ENCODE measurements around the gene WASF2.

Gene WASF2

GRCh38 chr1:27491748-27492700 lies 2.1 kb upstream of the WASF2 start:
- Histone ChIP-seq H3K27me3 (ENCODE audit: control insufficient read depth in 1 of 2, insufficient read depth in 1 of 2, low read length in 2 of 2) (no peaks in the 10 kb centered on the region), H3K4me3 (ENCODE audit: insufficient read depth in 1 of 2, low read depth in 1 of 2, low read length in 2 of 2) (no peak overlapping the region), H2BK12ac (ENCODE audit: low read length in 2 of 2) (peak overlapping the region; percentile 38 to 96), H3K4me1 (ENCODE audit: control insufficient read depth, insufficient read depth, low read depth, low read length) (peaks cover 10% of the 10 kb centered on the region), H2BK5ac (ENCODE audit: low read depth, low read length, poor library complexity, severe bottlenecking) (no peak overlapping the region), H3K14ac (ENCODE audit: low read length in 2 of 2) (no peak overlapping the region), H2AFZ (ENCODE audit: low read depth, low read length) (peak overlapping the region; percentile 36), H3K4ac (ENCODE audit: low read depth in 1 of 2, low read length in 2 of 2) (peak overlapping the region; percentile 7 to 85), H3K23ac (ENCODE audit: low read length in 2 of 2) (peak overlapping the region in 1 of 2 experiments; percentile 50), H3K36me3 (ENCODE audit: control insufficient read depth in 1 of 2, insufficient read depth in 2 of 2, low read depth in 1 of 2, low read length in 2 of 2) (no peaks in the 10 kb centered on the region), H3K79me1 (replicated peaks; ENCODE audit: low read length, poor library complexity, severe bottlenecking) (no peaks in the 10 kb centered on the region), H3K27ac (ENCODE audit: low read length, poor library complexity, severe bottlenecking) (no peak overlapping the region), H4K91ac (ENCODE audit: low read length) (no peak overlapping the region), H3K9ac (ENCODE audit: low read length) (peak overlapping the region; percentile 84), H2BK120ac (ENCODE audit: low read depth, low read length) (no peak overlapping the region), H4K8ac (ENCODE audit: low read length) (peak overlapping the region; percentile 88), H3K4me2 (ENCODE audit: low read length, poor library complexity, severe bottlenecking) (no peak overlapping the region), H2AK5ac (ENCODE audit: low read length, severe bottlenecking) (peak overlapping the region; percentile 33), H2BK15ac (ENCODE audit: low read depth, poor library complexity, severe bottlenecking) (peak overlapping the region; percentile 4), H3K9me3 (ENCODE audit: control insufficient read depth, low read length) (no peaks in the 10 kb centered on the region), H3K18ac (ENCODE audit: low read depth in 1 of 2, low read length in 2 of 2) (peak overlapping the region in 1 of 2 experiments; percentile 80)
- 85% methylated on average over 9 of the region's 9 CpGs for WGBS
- no peak for DNase-seq

- WGBS = 3% methylated on average over 17 of the region's 26 CpGs
- peak; percentile 64 for DNase-seq
- Histone ChIP-seq H3K23ac (ENCODE audit: low read length in 2 of 2) (peak overlapping the region in 1 of 2 experiments; percentile 99), H3K9me3 (ENCODE audit: control insufficient read depth, low read length) (no peaks in the 10 kb centered on the region), H4K91ac (ENCODE audit: low read length) (peak overlapping the region; percentile 94), H4K8ac (ENCODE audit: low read length) (peak overlapping the region; percentile 98), H3K4me2 (ENCODE audit: low read length, poor library complexity, severe bottlenecking) (peak overlapping the region; percentile 90), H2AK5ac (ENCODE audit: low read length, severe bottlenecking) (peak overlapping the region; percentile 96), H2BK120ac (ENCODE audit: low read depth, low read length) (peak overlapping the region; percentile 75), H3K36me3 (ENCODE audit: control insufficient read depth in 1 of 2, insufficient read depth in 2 of 2, low read depth in 1 of 2, low read length in 2 of 2) (no peaks in the 10 kb centered on the region), H3K4me3 (ENCODE audit: insufficient read depth in 1 of 2, low read depth in 1 of 2, low read length in 2 of 2) (peak overlapping the region; percentile 95 to 97), H3K9ac (ENCODE audit: low read length) (peak overlapping the region; percentile 98), H3K14ac (ENCODE audit: low read length in 2 of 2) (peak overlapping the region; percentile 60 to 99), H3K4ac (ENCODE audit: low read depth in 1 of 2, low read length in 2 of 2) (peak overlapping the region; percentile 95 to 100), H3K27me3 (ENCODE audit: control insufficient read depth in 1 of 2, insufficient read depth in 1 of 2, low read length in 2 of 2) (no peaks in the 10 kb centered on the region), H3K4me1 (ENCODE audit: control insufficient read depth, insufficient read depth, low read depth, low read length) (peaks cover 5% of the 10 kb centered on the region), H3K79me1 (replicated peaks; ENCODE audit: low read length, poor library complexity, severe bottlenecking) (no peaks in the 10 kb centered on the region), H2BK5ac (ENCODE audit: low read depth, low read length, poor library complexity, severe bottlenecking) (peak overlapping the region; percentile 92), H2BK12ac (ENCODE audit: low read length in 2 of 2) (peak overlapping the region in 1 of 2 experiments; percentile 37), H3K18ac (ENCODE audit: low read depth in 1 of 2, low read length in 2 of 2) (peak overlapping the region; percentile 85 to 95), H2BK15ac (ENCODE audit: low read depth, poor library complexity, severe bottlenecking) (peak overlapping the region; percentile 86), H2AFZ (ENCODE audit: low read depth, low read length) (peak overlapping the region; percentile 77), H3K27ac (ENCODE audit: low read length, poor library complexity, severe bottlenecking) (peak overlapping the region; percentile 69)
Measured at GRCh38 chr1:27489501-27489972, 430 bp downstream of the WASF2 start.

- Histone ChIP-seq H3K18ac (ENCODE audit: low read depth in 1 of 2, low read length in 2 of 2) (no peak overlapping the region), H2BK120ac (ENCODE audit: low read depth, low read length) (no peak overlapping the region), H2AK5ac (ENCODE audit: low read length, severe bottlenecking) (peak overlapping the region; percentile 47), H3K9ac (ENCODE audit: low read length) (peak overlapping the region; percentile 98), H3K4me2 (ENCODE audit: low read length, poor library complexity, severe bottlenecking) (peak overlapping the region; percentile 90), H4K91ac (ENCODE audit: low read length) (no peak overlapping the region), H2AFZ (ENCODE audit: low read depth, low read length) (no peak overlapping the region), H3K4me3 (ENCODE audit: insufficient read depth in 1 of 2, low read depth in 1 of 2, low read length in 2 of 2) (peak overlapping the region in 1 of 2 experiments; percentile 97), H3K4me1 (ENCODE audit: control insufficient read depth, insufficient read depth, low read depth, low read length) (peaks cover 7% of the 10 kb centered on the region), H4K8ac (ENCODE audit: low read length) (no peak overlapping the region), H2BK5ac (ENCODE audit: low read depth, low read length, poor library complexity, severe bottlenecking) (no peak overlapping the region), H3K23ac (ENCODE audit: low read length in 2 of 2) (no peak overlapping the region), H3K79me1 (replicated peaks; ENCODE audit: low read length, poor library complexity, severe bottlenecking) (no peaks in the 10 kb centered on the region), H3K27me3 (ENCODE audit: control insufficient read depth in 1 of 2, insufficient read depth in 1 of 2, low read length in 2 of 2) (no peaks in the 10 kb centered on the region), H3K27ac (ENCODE audit: low read length, poor library complexity, severe bottlenecking) (peak overlapping the region; percentile 45), H3K4ac (ENCODE audit: low read depth in 1 of 2, low read length in 2 of 2) (no peak overlapping the region), H2BK15ac (ENCODE audit: low read depth, poor library complexity, severe bottlenecking) (no peak overlapping the region), H3K36me3 (ENCODE audit: control insufficient read depth in 1 of 2, insufficient read depth in 2 of 2, low read depth in 1 of 2, low read length in 2 of 2) (peaks cover 0 to 4% of the 10 kb centered on the region in 2 experiments), H2BK12ac (ENCODE audit: low read length in 2 of 2) (no peak overlapping the region), H3K14ac (ENCODE audit: low read length in 2 of 2) (no peak overlapping the region), H3K9me3 (ENCODE audit: control insufficient read depth, low read length) (no peaks in the 10 kb centered on the region)
- 42% methylated on average over 6 of the region's 6 CpGs for WGBS
- DNase-seq = peak; percentile 68
Measured at GRCh38 chr1:27487966-27488884, 1.7 kb downstream of the WASF2 start.

All from mesenchymal stem cell (in vitro differentiated cells and primary cell).